Bronchial epithelial cell (primary cell): ENCODE data around the gene PIGN. TPM values are rescaled to one million over a fixed set of nuclear protein-coding genes. Genes with fewer than 3 reads are reported as not detected.
A peak's percentile ranks its signal among the peaks of the same experiment; 100 is the strongest.

Experiments used
- DNase-seq: peaks from one replicate; pipeline ENCODE4 v3.0.0-alpha.2; 2010; ENCODE audit warnings: low read depth
- FAIRE-seq: peaks from 2 replicates; lab custom pipeline; 2011; peaks lifted over from hg19 to GRCh38; lab: Jason Lieb, UNC
- H3K27me3 ChIP-seq: 2 replicates; pipeline ENCODE4 v1.5.1; 2011; ENCODE audit warnings: low read length; ENCODE audit not compliant: control insufficient read depth, insufficient read depth
- H3K36me3 ChIP-seq: 2 replicates; pipeline ENCODE4 v1.5.1; 2011; ENCODE audit warnings: low read length; ENCODE audit not compliant: control insufficient read depth, insufficient read depth
- H3K4me3 ChIP-seq: 2 replicates; pipeline ENCODE4 v1.5.1; 2011; ENCODE audit warnings: mild to moderate bottlenecking, low read depth, low read length, control low read depth
- CTCF ChIP-seq: IDR thresholded peaks from 2 replicates; pipeline ENCODE4 v1.5.1; 2011; ENCODE audit warnings: mild to moderate bottlenecking, moderate library complexity, low read length, control low read depth, inconsistent platforms; ENCODE audit not compliant: insufficient read depth, severe bottlenecking
- total RNA-seq: library from RNA; depleted of rRNA; stranded (reverse); fragments of >200 nt; gene quantifications from 2 replicates; pipeline ENCODE4 v1.2.1, GENCODE V29; 2014

The PIGN gene
- total RNA-seq, 1 donor from 2014 or later: 42.1 TPM

GRCh38 chr18:61998335-61998734 is 188.5 kb downstream of the PIGN start:
- Histone ChIP-seq H3K36me3 (no peaks in the 10 kb centered on the region), H3K27me3 (no peaks in the 10 kb centered on the region), H3K4me3 (no peak overlapping the region)
- DNase-seq (peak; percentile 33), FAIRE-seq (peak; percentile 18)
- TF ChIP-seq CTCF: no peak

GRCh38 chr18:61995618-61996017 is 191.2 kb downstream of the PIGN start:
- FAIRE-seq (no peak), DNase-seq (peak; percentile 95)

GRCh38 chr18:61993831-61994230 is 193.0 kb downstream of the PIGN start:
- H3K36me3 ChIP-seq: no peaks in the 10 kb centered on the region
- H3K27me3 ChIP-seq: no peaks in the 10 kb centered on the region
- TF ChIP-seq CTCF: no peak
- DNase-seq: peak; percentile 35
- H3K4me3 ChIP-seq: no peak overlapping the region
- no peak for FAIRE-seq

More at GRCh38 chr18:61995618-61996017, 191.2 kb downstream of the PIGN start:
- peak; percentile 3 for TF ChIP-seq CTCF
- Histone ChIP-seq H3K4me3 (no peak overlapping the region), H3K27me3 (no peaks in the 10 kb centered on the region), H3K36me3 (no peaks in the 10 kb centered on the region)

GRCh38 chr18:61992923-61993322 is 193.9 kb downstream of the PIGN start:
- Histone ChIP-seq H3K4me3 (no peak overlapping the region), H3K27me3 (no peaks in the 10 kb centered on the region), H3K36me3 (no peaks in the 10 kb centered on the region)
- peak; percentile 67 for DNase-seq
- FAIRE-seq: no peak
- no peak for TF ChIP-seq CTCF

GRCh38 chr18:61992285-61992684 is 194.6 kb downstream of the PIGN start:
- peak; percentile 89 for DNase-seq
- no peaks in the 10 kb centered on the region for H3K27me3 ChIP-seq
- no peaks in the 10 kb centered on the region for H3K36me3 ChIP-seq
- no peak overlapping the region for H3K4me3 ChIP-seq
- TF ChIP-seq CTCF: no peak
- FAIRE-seq: no peak

- no peak for TF ChIP-seq CTCF
- no peak overlapping the region for H3K4me3 ChIP-seq
- no peaks in the 10 kb centered on the region for H3K27me3 ChIP-seq
- H3K36me3 ChIP-seq: no peaks in the 10 kb centered on the region
- DNase-seq (no peak), FAIRE-seq (no peak)
These were observed 195.0 kb downstream of the PIGN start for GRCh38 chr18:61991836-61992235.
